ENCODE measurements around the gene CHDH.

Gene CHDH

GRCh38 chr3:53846134-53846850 is at the start of gene CHDH, which contains the start of gene IL17RB:
Gene CHDH (minus strand): TSS chr3:53846419. CDS start chr3:53824008, 22,411 bp downstream.
Gene IL17RB (plus strand): TSS chr3:53846568. CDS start chr3:53846589, 21 bp downstream.
- no peak within 1 kb of the TSS for H2AFZ ChIP-seq (ENCODE audit: low read length)

GRCh38 chr3:53892286-53892637 is 46.0 kb upstream of the CHDH start:
- Histone ChIP-seq H2AFZ (ENCODE audit: low read length) (peak overlapping the region; percentile 32), H3F3A (ENCODE audit: insufficient read depth, low read length) (no peaks in the 10 kb centered on the region)
- TF ChIP-seq, protein P1, sequence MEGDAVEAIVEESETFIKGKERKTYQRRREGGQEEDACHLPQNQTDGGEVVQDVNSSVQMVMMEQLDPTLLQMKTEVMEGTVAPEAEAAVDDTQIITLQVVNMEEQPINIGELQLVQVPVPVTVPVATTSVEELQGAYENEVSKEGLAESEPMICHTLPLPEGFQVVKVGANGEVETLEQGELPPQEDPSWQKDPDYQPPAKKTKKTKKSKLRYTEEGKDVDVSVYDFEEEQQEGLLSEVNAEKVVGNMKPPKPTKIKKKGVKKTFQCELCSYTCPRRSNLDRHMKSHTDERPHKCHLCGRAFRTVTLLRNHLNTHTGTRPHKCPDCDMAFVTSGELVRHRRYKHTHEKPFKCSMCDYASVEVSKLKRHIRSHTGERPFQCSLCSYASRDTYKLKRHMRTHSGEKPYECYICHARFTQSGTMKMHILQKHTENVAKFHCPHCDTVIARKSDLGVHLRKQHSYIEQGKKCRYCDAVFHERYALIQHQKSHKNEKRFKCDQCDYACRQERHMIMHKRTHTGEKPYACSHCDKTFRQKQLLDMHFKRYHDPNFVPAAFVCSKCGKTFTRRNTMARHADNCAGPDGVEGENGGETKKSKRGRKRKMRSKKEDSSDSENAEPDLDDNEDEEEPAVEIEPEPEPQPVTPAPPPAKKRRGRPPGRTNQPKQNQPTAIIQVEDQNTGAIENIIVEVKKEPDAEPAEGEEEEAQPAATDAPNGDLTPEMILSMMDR (IDR thresholded peaks at IDR 0.05; ENCODE audit: low read length) = no peak
- no peak for TF ChIP-seq EZH2 (IDR thresholded peaks at IDR 0.05; ENCODE audit: borderline replicate concordance, low read length)

More at GRCh38 chr3:53846134-53846850, at the start of gene CHDH, which contains the start of gene IL17RB:
- no peak for TF ChIP-seq EZH2 (IDR thresholded peaks at IDR 0.05; ENCODE audit: borderline replicate concordance, low read length)
- TF ChIP-seq, protein P1 (IDR thresholded peaks at IDR 0.05; ENCODE audit: low read length) = no peak
- peak within 1 kb of the TSS; percentile 83 for H3K4me2 ChIP-seq (ENCODE audit: low read length)
- H3K4me3 ChIP-seq (ENCODE audit: low read depth, low read length, poor library complexity, severe bottlenecking) = peak within 1 kb of the TSS; percentile 59
- H3K4me1 ChIP-seq (ENCODE audit: insufficient read depth, low read length, severe bottlenecking) = peaks cover 22% of the 10 kb centered on the region
- H3K79me2 ChIP-seq (ENCODE audit: insufficient read depth, low read length) = no peaks in the 10 kb centered on the region
- H4K20me1 ChIP-seq (ENCODE audit: insufficient read depth, low read length) = no peaks in the 10 kb centered on the region
- H3K9ac ChIP-seq (ENCODE audit: low read length) = peak within 1 kb of the TSS; percentile 45; the same call in 1 of the 2 replicates
- H3K9me3 ChIP-seq (ENCODE audit: low read length) = no peaks in the 10 kb centered on the region
- no peaks in the 10 kb centered on the region for H3K36me3 ChIP-seq (ENCODE audit: insufficient read depth, low read length)
- H3K9me2 ChIP-seq (ENCODE audit: low read depth, low read length) = no peaks in the 10 kb centered on the region
- no peak within 1 kb of the TSS for H3K27ac ChIP-seq (ENCODE audit: low read depth, low read length, poor library complexity, severe bottlenecking)
- no peaks in the 10 kb centered on the region for H3F3A ChIP-seq (ENCODE audit: insufficient read depth, low read length)
- H3K27me3 ChIP-seq (ENCODE audit: insufficient read depth, low read length) = peaks cover 21% of the 10 kb centered on the region

DNA sequence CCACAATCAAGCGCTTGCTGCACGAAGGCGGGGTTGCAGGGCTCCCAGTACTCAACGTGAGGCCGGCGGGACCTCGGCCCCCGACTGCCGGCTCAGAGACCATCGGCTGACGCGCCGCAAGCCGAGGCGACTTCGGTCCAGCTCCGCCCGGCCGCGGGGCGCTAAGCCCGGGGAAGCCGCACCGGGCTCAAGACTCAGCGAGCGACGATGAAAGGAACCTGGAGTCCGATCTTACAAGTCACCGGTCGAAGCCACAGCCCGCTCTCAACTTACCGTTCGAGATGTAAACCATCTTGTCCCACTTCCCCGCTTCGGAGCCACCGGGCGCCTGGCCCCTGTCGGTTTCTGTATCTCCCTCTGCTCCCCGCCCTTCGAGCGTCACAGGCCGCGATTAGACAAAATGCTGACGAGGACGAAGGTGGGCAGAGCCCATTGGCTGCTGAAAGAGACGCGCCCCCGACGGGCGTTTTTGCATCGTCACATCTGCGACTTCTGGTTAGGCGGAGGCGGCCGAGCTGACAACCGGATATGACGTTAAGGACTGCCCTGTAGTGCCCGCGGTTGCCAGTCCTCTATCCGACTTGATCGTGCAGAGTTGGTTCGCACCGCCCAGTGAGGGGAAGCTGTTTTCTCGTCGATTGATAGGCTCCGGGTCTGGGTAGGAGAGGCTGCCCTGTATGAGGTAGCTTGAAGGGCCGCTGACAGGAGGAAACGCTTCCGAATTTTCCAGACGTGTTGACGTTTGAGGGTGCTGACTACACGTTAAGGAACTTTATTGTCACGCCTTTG is 45.5 kb upstream of the CHDH start, which contains the start of gene SELENOK:
Gene SELENOK (minus strand): TSS at position 363 of the 789 bp plus-strand sequence.
- peaks cover 24% of the 10 kb centered on the region for H3K4me1 ChIP-seq (ENCODE audit: insufficient read depth, low read length, severe bottlenecking)
- TF ChIP-seq, protein P1 (IDR thresholded peaks at IDR 0.05; ENCODE audit: low read length) = no peak
- TF ChIP-seq EZH2 (IDR thresholded peaks at IDR 0.05; ENCODE audit: borderline replicate concordance, low read length) = no peak
- peak within 1 kb of the TSS; percentile 85 for H3K4me3 ChIP-seq (ENCODE audit: low read depth, low read length, poor library complexity, severe bottlenecking)
- H3K9me2 ChIP-seq (ENCODE audit: low read depth, low read length) = no peaks in the 10 kb centered on the region
- H2AFZ ChIP-seq (ENCODE audit: low read length) = peak within 1 kb of the TSS; percentile 32
- peaks cover 37% of the 10 kb centered on the region for H3K79me2 ChIP-seq (ENCODE audit: insufficient read depth, low read length)
- no peaks in the 10 kb centered on the region for H3F3A ChIP-seq (ENCODE audit: insufficient read depth, low read length)
- peak within 1 kb of the TSS; percentile 21 for H3K27ac ChIP-seq (ENCODE audit: low read depth, low read length, poor library complexity, severe bottlenecking)
- no peaks in the 10 kb centered on the region for H3K27me3 ChIP-seq (ENCODE audit: insufficient read depth, low read length)
- H3K9ac ChIP-seq (ENCODE audit: low read length) = peak within 1 kb of the TSS; percentile 80
- peaks cover 22% of the 10 kb centered on the region for H3K36me3 ChIP-seq (ENCODE audit: insufficient read depth, low read length)
- H4K20me1 ChIP-seq (ENCODE audit: insufficient read depth, low read length) = no peaks in the 10 kb centered on the region
- peak within 1 kb of the TSS; percentile 97 for H3K4me2 ChIP-seq (ENCODE audit: low read length)
- H3K9me3 ChIP-seq (ENCODE audit: low read length) = no peaks in the 10 kb centered on the region

More at GRCh38 chr3:53892286-53892637, 46.0 kb upstream of the CHDH start:
- peaks cover 37% of the 10 kb centered on the region for H3K79me2 ChIP-seq (ENCODE audit: insufficient read depth, low read length)
- H3K36me3 ChIP-seq (ENCODE audit: insufficient read depth, low read length) = peaks cover 16% of the 10 kb centered on the region
- H3K9me2 ChIP-seq (ENCODE audit: low read depth, low read length) = no peaks in the 10 kb centered on the region
- H3K27ac ChIP-seq (ENCODE audit: low read depth, low read length, poor library complexity, severe bottlenecking) = peak overlapping the region; percentile 21
- no peaks in the 10 kb centered on the region for H4K20me1 ChIP-seq (ENCODE audit: insufficient read depth, low read length)
- H3K27me3 ChIP-seq (ENCODE audit: insufficient read depth, low read length) = no peaks in the 10 kb centered on the region
- no peaks in the 10 kb centered on the region for H3K9me3 ChIP-seq (ENCODE audit: low read length)
- H3K4me2 ChIP-seq (ENCODE audit: low read length) = peak overlapping the region; percentile 63
- peak overlapping the region; percentile 85 for H3K4me3 ChIP-seq (ENCODE audit: low read depth, low read length, poor library complexity, severe bottlenecking)
- peak overlapping the region; percentile 41 for H3K9ac ChIP-seq (ENCODE audit: low read length)
- peaks cover 24% of the 10 kb centered on the region for H3K4me1 ChIP-seq (ENCODE audit: insufficient read depth, low read length, severe bottlenecking)
